Measurements from ENCODE around the gene SNURF.
"Not testable (repeated sequence)": the region's sequence is repeated elsewhere in the genome, so short reads cannot be mapped to it uniquely, and the experiment has no call there.

The SNURF gene

DNA sequence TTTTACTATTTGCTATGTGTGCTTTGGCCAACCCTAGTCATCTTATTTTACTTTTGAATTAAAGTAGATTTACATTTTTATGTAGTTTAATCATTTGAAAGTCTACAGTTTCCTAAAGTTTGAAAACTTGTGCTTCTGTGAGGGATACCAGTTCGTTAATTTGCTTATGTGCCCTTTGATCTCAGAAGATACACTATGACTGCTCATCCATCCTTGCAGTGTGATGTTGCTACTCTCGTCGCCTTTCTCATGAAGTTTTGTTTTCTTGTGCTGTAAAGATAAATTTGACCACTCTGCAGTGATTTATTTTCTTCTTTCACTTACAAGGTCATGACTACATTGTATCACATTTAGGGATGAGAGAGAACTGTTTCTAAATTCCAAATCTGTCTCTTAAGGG lies 16.3 kb downstream of the SNURF start:
- no peak for DNase-seq (ENCODE audit: low read depth)

- DNase-seq (ENCODE audit: low read depth), result no peak
Measured at GRCh38 chr15:24971772-24972171, 17.0 kb downstream of the SNURF start.

GRCh38 chr15:24972707-24973106 lies 17.9 kb downstream of the SNURF start:
- DNase-seq (ENCODE audit: low read depth), result not testable (repeated sequence)

- DNase-seq (ENCODE audit: low read depth), result no peak
Measured at GRCh38 chr15:24976932-24977331, 22.1 kb downstream of the SNURF start.

DNA sequence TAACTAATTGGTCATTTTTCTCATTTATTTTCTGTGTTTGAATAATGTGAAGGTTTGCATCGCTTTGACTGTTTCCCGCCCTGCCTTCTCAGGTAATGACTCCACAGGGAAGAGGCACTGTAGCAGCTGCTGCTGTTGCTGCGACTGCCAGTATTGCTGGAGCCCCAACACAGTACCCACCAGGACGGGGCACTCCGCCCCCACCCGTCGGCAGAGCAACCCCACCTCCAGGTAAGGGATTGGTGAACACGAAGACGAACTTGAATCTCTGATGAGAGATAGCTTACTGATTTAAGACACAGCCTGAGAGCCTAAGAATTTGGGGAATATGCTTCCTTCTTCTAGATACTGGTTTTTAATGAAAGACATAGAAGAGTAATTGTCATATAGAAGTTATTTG lies 22.9 kb downstream of the SNURF start:
- DNase-seq (ENCODE audit: low read depth), result no peak

- DNase-seq (ENCODE audit: low read depth), result no peak
Measured at GRCh38 chr15:24985224-24985623, 30.4 kb downstream of the SNURF start.

DNA sequence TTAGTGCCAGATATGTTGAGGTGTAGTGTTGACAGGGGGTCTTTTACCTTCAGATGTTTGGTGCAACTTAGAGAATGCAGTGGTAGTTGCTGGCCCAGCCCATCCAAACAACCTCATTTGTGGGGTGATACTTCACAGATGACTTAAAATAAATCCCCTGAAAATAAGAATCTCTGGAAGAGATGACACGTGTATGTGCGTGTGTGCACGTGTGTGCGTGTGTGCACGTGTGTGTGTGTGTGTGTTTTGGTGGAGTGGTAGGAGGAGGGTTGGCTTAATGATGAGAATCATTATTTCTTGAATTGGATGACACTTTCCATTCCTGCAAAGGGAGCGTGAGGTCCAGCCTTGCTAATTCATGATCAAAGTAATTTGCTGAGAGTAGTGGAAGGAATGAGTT lies 31.9 kb downstream of the SNURF start:
- no peak for DNase-seq (ENCODE audit: low read depth)
